ENCODE measurements around the gene GTF2A2. TPM values are rescaled to one million over a fixed set of nuclear protein-coding genes. Genes with fewer than 3 reads are reported as not detected.

Gene GTF2A2
- total and polyA plus RNA-seq, 10 of the 15 experiments (the other 5 are each of a cell fraction or from before 2014, with no cell fraction given): 89.2 to 565 (median 137) TPM

GRCh38 chr15:59618406-59618805, 38.9 kb downstream of the GTF2A2 start:
- intact Hi-C loops (cut with micrococcal nuclease; ENCODE audit: unreplicated experiment): no loop called here
- Histone ChIP-seq H3K79me2 (ENCODE audit: control insufficient read depth, insufficient read depth, low read length) (no peaks in the 10 kb centered on the region), H4K20me1 (ENCODE audit: control insufficient read depth, insufficient read depth) (no peaks in the 10 kb centered on the region), H3K4me2 (ENCODE audit: control insufficient read depth, insufficient read depth) (no peak overlapping the region), H3K9me3 (replicated peaks; ENCODE audit: control insufficient read depth, insufficient read depth, low read length) (peaks cover 3% of the 10 kb centered on the region; the same call in 2 of the 3 replicates), H2AFZ (ENCODE audit: control insufficient read depth, low read depth, low read length) (no peak overlapping the region), H3K9ac (ENCODE audit: control insufficient read depth, insufficient read depth, low read length) (no peak overlapping the region), H3K27ac (ENCODE audit: control insufficient read depth, insufficient read depth) (no peak overlapping the region), H3K4me1 (ENCODE audit: control insufficient read depth, insufficient read depth, low read length) (peaks cover 5% of the 10 kb centered on the region; the same call in 1 of the 2 replicates), H3K27me3 (replicated peaks in 1 of 2; ENCODE audit: control insufficient read depth in 2 of 2, insufficient read depth in 2 of 2, low read length in 1 of 2) (no peaks in the 10 kb centered on the region), H3K4me3 (no peak overlapping the region), H3K36me3 (ENCODE audit: control insufficient read depth in 2 of 2, insufficient read depth in 2 of 2, low read length in 1 of 2) (no peaks in the 10 kb centered on the region)
- CTCF ChIA-PET: no interaction called here
- POLR2A ChIA-PET: no interaction called here
- DNase-seq (ENCODE audit: low read depth, low spot score) (no peak), ATAC-seq (no peak), FAIRE-seq (no peak)
- RAD21 ChIA-PET (ENCODE audit: unreplicated experiment): interaction anchor here (0.9 kb wide), 1 partner anchor 90 kb away, joined by 3 read pairs; no protein-coding TSS in a partner anchor
- SMC1A ChIA-PET (ENCODE audit: uncharacterized antibody, unreplicated experiment): interaction anchor here (0.5 kb wide), 1 partner anchor 99 kb away, joined by 3 read pairs; no protein-coding TSS in a partner anchor
- BruUV-seq (replicated peaks): no TSS peak
- 33% methylated on average over 4 of the region's 4 CpGs for WGBS (ENCODE audit: insufficient coverage, insufficient replicate concordance, low lambda C conversion rate, missing lambda C conversion rate)
- in situ Hi-C loops (cut with MboI): no loop called here
- TF ChIP-seq CBX3 (IDR thresholded peaks at IDR 0.05; ENCODE audit: borderline replicate concordance, low read depth) (no peak), HCFC1 (IDR thresholded peaks at IDR 0.05; ENCODE audit: low read length) (no peak), IKZF2 (IDR thresholded peaks at IDR 0.05) (no peak), ASH2L (IDR thresholded peaks at IDR 0.05; ENCODE audit: borderline replicate concordance, low read depth) (no peak), CBX5 (IDR thresholded peaks at IDR 0.05; ENCODE audit: low read depth) (no peak), KAT2A (conservative IDR thresholded peaks at IDR 0.05; ENCODE audit: control insufficient read depth, low read depth, low read length) (no peak), RCOR1 (conservative IDR thresholded peaks at IDR 0.05; ENCODE audit: low read depth, low read length) (no peak), PAX5 (IDR thresholded peaks at IDR 0.05; ENCODE audit: borderline replicate concordance, low read depth, low read length) (no peak), WRNIP1 (IDR thresholded peaks at IDR 0.05; ENCODE audit: borderline replicate concordance, low read depth, low read length) (no peak), ESRRA (IDR thresholded peaks at IDR 0.05; ENCODE audit: low read length) (no peak), ATF2 (IDR thresholded peaks at IDR 0.05; ENCODE audit: low read length) (no peak), MTA3 (IDR thresholded peaks at IDR 0.05; ENCODE audit: borderline replicate concordance, low read length) (no peak), USF1 (IDR thresholded peaks at IDR 0.05; ENCODE audit: borderline replicate concordance, extremely low read length, insufficient read depth, low read depth, low read length) (no peak), MTA2 (IDR thresholded peaks at IDR 0.05; ENCODE audit: low read depth) (no peak), EED (IDR thresholded peaks at IDR 0.05; ENCODE audit: low read depth) (no peak), FOS (IDR thresholded peaks at IDR 0.05; ENCODE audit: borderline replicate concordance, extremely low read depth, insufficient read length) (no peak)
